ENCODE measurements around the gene SLC16A1.

The SLC16A1 gene

DNA sequence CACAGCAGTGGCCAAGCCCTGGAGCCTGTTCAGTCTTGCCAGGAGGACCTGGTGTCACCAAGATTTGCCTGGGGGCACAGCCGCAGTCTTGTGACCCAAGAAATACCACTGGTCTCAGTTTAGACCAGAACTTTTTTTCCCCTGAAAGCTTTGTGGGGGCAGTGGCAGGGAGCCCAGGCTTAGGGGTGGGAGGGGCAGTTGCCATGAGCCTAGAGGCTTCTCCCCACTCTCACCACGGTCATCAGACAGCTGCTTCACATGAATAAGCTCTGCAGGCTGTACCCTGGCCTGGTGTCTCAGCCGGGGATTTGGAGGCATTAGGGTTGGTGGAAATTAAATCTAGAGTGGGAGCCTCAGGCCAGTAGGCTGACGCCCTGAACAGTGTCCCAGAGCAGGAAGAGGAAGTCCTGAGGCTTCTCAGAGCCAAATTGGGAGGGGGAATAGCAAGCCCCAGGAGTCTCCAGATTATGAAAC lies 73.7 kb downstream of the SLC16A1 start:
- no peaks in the 10 kb centered on the region for H3F3A ChIP-seq (ENCODE audit: low read depth)
- no peaks in the 10 kb centered on the region for H4K20me1 ChIP-seq (ENCODE audit: insufficient read depth, low read length, poor library complexity, severe bottlenecking)
- TF ChIP-seq EZH2phosphoT487 (IDR thresholded peaks at IDR 0.05; ENCODE audit: borderline replicate concordance), result no peak
- TF ChIP-seq, protein P1, sequence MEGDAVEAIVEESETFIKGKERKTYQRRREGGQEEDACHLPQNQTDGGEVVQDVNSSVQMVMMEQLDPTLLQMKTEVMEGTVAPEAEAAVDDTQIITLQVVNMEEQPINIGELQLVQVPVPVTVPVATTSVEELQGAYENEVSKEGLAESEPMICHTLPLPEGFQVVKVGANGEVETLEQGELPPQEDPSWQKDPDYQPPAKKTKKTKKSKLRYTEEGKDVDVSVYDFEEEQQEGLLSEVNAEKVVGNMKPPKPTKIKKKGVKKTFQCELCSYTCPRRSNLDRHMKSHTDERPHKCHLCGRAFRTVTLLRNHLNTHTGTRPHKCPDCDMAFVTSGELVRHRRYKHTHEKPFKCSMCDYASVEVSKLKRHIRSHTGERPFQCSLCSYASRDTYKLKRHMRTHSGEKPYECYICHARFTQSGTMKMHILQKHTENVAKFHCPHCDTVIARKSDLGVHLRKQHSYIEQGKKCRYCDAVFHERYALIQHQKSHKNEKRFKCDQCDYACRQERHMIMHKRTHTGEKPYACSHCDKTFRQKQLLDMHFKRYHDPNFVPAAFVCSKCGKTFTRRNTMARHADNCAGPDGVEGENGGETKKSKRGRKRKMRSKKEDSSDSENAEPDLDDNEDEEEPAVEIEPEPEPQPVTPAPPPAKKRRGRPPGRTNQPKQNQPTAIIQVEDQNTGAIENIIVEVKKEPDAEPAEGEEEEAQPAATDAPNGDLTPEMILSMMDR (conservative IDR thresholded peaks at IDR 0.05; ENCODE audit: low read length), result no peak
- no peaks in the 10 kb centered on the region for H3K79me2 ChIP-seq (ENCODE audit: insufficient read depth, low read length)
- peak overlapping the region; percentile 34; the same call in 1 of the 2 replicates for H2AFZ ChIP-seq (ENCODE audit: low read length)
- no peaks in the 10 kb centered on the region for H3K27me3 ChIP-seq (ENCODE audit: insufficient read depth, low read length, poor library complexity, severe bottlenecking)
- no peak overlapping the region for H3K9ac ChIP-seq (ENCODE audit: low read depth, low read length, poor library complexity, severe bottlenecking)
- H3K9me3 ChIP-seq (ENCODE audit: insufficient read depth, low read depth, low read length), result no peaks in the 10 kb centered on the region
- no peaks in the 10 kb centered on the region for H3K9me2 ChIP-seq (replicated peaks; ENCODE audit: low read depth, low read length)
- H3K4me2 ChIP-seq (ENCODE audit: low read depth, low read length, poor library complexity, severe bottlenecking), result no peak overlapping the region
- no peaks in the 10 kb centered on the region for H3K36me3 ChIP-seq (ENCODE audit: insufficient read depth, low read length)
- H3K4me3 ChIP-seq (ENCODE audit: low read length, poor library complexity, severe bottlenecking), result no peak overlapping the region
- no peaks in the 10 kb centered on the region for H3K4me1 ChIP-seq (ENCODE audit: insufficient read depth, low read length, poor library complexity, severe bottlenecking)

DNA sequence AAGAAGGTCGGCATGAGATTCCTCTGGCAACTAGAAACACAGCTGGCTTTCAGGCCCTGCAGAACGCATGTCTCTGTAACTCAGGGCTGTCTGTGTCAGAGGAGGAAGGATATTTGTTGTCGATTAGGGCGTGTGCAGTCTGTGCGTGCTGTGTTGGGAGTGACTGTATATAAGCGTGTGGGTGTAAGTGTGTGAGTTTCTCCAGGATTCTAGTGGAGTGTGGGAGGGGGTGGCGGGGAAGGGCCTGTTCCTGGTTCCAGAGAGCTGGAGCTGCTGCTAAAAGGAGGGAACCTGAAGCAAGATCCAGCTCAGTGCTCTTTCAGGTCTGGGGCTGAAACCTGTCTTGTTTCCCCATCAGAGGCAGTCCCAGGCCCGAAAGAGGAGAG lies 74.3 kb downstream of the SLC16A1 start:
- no peaks in the 10 kb centered on the region for H3K36me3 ChIP-seq (ENCODE audit: insufficient read depth, low read length)
- H4K20me1 ChIP-seq (ENCODE audit: insufficient read depth, low read length, poor library complexity, severe bottlenecking), result no peaks in the 10 kb centered on the region
- no peaks in the 10 kb centered on the region for H3K4me1 ChIP-seq (ENCODE audit: insufficient read depth, low read length, poor library complexity, severe bottlenecking)
- no peaks in the 10 kb centered on the region for H3K79me2 ChIP-seq (ENCODE audit: insufficient read depth, low read length)
- no peak overlapping the region for H3K4me3 ChIP-seq (ENCODE audit: low read length, poor library complexity, severe bottlenecking)
- no peak for TF ChIP-seq EZH2phosphoT487 (IDR thresholded peaks at IDR 0.05; ENCODE audit: borderline replicate concordance)
- TF ChIP-seq, protein P1 (conservative IDR thresholded peaks at IDR 0.05; ENCODE audit: low read length), result no peak
- H3K4me2 ChIP-seq (ENCODE audit: low read depth, low read length, poor library complexity, severe bottlenecking), result no peak overlapping the region
- H3K27me3 ChIP-seq (ENCODE audit: insufficient read depth, low read length, poor library complexity, severe bottlenecking), result no peaks in the 10 kb centered on the region
- no peaks in the 10 kb centered on the region for H3K9me2 ChIP-seq (replicated peaks; ENCODE audit: low read depth, low read length)
- H3K9me3 ChIP-seq (ENCODE audit: insufficient read depth, low read depth, low read length), result no peaks in the 10 kb centered on the region
- H3F3A ChIP-seq (ENCODE audit: low read depth), result no peaks in the 10 kb centered on the region
- H3K9ac ChIP-seq (ENCODE audit: low read depth, low read length, poor library complexity, severe bottlenecking), result no peak overlapping the region
- no peak overlapping the region for H2AFZ ChIP-seq (ENCODE audit: low read length)

DNA sequence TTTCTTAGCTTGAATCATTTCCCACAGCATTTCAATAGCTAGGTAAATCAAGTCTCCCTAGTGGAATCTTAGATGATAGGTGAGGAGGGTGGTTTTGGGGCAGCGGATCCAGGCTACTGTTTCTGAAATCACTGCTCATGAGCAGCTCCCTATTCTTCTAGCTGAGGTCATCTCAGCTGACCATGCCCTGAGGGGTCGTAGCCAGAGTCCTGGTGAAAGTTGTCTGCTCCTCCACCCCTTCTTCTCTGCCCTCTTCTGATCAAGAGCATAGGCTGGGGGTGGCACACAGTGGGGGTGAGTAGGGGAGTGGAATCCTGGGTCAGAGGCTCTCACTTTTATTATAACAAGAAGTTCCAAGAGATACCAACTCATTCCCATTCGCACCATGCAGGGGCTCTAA lies 76.2 kb downstream of the SLC16A1 start:
- no peaks in the 10 kb centered on the region for H3K4me1 ChIP-seq (ENCODE audit: insufficient read depth, low read length, poor library complexity, severe bottlenecking)
- no peaks in the 10 kb centered on the region for H3F3A ChIP-seq (ENCODE audit: low read depth)
- H3K4me2 ChIP-seq (ENCODE audit: low read depth, low read length, poor library complexity, severe bottlenecking), result no peak overlapping the region
- TF ChIP-seq EZH2phosphoT487 (IDR thresholded peaks at IDR 0.05; ENCODE audit: borderline replicate concordance), result no peak
- TF ChIP-seq, protein P1 (conservative IDR thresholded peaks at IDR 0.05; ENCODE audit: low read length), result no peak
- H3K4me3 ChIP-seq (ENCODE audit: low read length, poor library complexity, severe bottlenecking), result no peak overlapping the region
- no peaks in the 10 kb centered on the region for H4K20me1 ChIP-seq (ENCODE audit: insufficient read depth, low read length, poor library complexity, severe bottlenecking)
- H3K79me2 ChIP-seq (ENCODE audit: insufficient read depth, low read length), result no peaks in the 10 kb centered on the region
- H2AFZ ChIP-seq (ENCODE audit: low read length), result no peak overlapping the region
- no peaks in the 10 kb centered on the region for H3K9me3 ChIP-seq (ENCODE audit: insufficient read depth, low read depth, low read length)
- H3K36me3 ChIP-seq (ENCODE audit: insufficient read depth, low read length), result no peaks in the 10 kb centered on the region
- no peaks in the 10 kb centered on the region for H3K27me3 ChIP-seq (ENCODE audit: insufficient read depth, low read length, poor library complexity, severe bottlenecking)
- no peaks in the 10 kb centered on the region for H3K9me2 ChIP-seq (replicated peaks; ENCODE audit: low read depth, low read length)
- no peak overlapping the region for H3K9ac ChIP-seq (ENCODE audit: low read depth, low read length, poor library complexity, severe bottlenecking)
